DLD1 (cell line): ENCODE measurements around the gene FAM107B.

Experiments used
- in situ Hi-C: cut with HindIII; loops from 2 replicates; pipeline ENCODE4 v1.10.0; 2017; ENCODE audit warnings: low sequenced_read_pairs

The FAM107B gene

GRCh38 chr10:14470920-14471319 is 303.8 kb downstream of the FAM107B start:
- in situ Hi-C loops = no loop called here

- in situ Hi-C loops = no loop called here
Observed at GRCh38 chr10:14468726-14469125, 306.0 kb downstream of the FAM107B start.
